GM13977 (cell line): ENCODE data around the gene STOML1.

Experiments used
- DNase-seq: peaks from one replicate; pipeline ENCODE4 v3.0.0; 2012; ENCODE audit warnings: low spot score
- in situ Hi-C: fragments of 300-500 bp; cut with MboI; formaldehyde crosslinking; loops from one replicate; pipeline ENCODE4 v1.12.0; 2022; ENCODE audit warnings: low sequenced_read_pairs, low pct_unique_long_range_greater_than_20kb, mixed read lengths, inconsistent platforms; ENCODE audit not compliant: unreplicated experiment
- TF ChIP-seq, protein P1 (sequence below): IDR thresholded peaks from 2 replicates; pipeline ENCODE4 v1.5.1; 2012; ENCODE audit warnings: mild to moderate bottlenecking, control low read depth; ENCODE audit not compliant: insufficient read depth; ENCODE audit errors: extremely low read depth, missing control alignments

The STOML1 gene

DNA sequence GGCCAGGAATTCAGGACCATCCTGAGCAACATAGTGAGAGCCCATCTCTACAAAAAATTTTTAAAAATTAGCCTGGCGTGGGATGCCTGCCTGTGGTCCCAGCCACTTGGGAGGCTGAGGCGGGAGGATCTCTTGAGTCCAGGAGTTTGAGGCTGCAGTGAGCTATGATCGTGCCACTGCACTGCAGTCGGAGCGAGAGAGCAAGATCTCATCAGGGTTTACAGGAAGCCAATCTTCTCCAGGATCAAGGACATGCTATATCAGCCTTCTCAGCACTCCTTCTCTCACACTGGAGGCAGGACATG is 451 bp upstream of the STOML1 start:
- in situ Hi-C loops, result no loop called here
- no peak for DNase-seq
- TF ChIP-seq, protein P1, sequence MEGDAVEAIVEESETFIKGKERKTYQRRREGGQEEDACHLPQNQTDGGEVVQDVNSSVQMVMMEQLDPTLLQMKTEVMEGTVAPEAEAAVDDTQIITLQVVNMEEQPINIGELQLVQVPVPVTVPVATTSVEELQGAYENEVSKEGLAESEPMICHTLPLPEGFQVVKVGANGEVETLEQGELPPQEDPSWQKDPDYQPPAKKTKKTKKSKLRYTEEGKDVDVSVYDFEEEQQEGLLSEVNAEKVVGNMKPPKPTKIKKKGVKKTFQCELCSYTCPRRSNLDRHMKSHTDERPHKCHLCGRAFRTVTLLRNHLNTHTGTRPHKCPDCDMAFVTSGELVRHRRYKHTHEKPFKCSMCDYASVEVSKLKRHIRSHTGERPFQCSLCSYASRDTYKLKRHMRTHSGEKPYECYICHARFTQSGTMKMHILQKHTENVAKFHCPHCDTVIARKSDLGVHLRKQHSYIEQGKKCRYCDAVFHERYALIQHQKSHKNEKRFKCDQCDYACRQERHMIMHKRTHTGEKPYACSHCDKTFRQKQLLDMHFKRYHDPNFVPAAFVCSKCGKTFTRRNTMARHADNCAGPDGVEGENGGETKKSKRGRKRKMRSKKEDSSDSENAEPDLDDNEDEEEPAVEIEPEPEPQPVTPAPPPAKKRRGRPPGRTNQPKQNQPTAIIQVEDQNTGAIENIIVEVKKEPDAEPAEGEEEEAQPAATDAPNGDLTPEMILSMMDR, result no peak

DNA sequence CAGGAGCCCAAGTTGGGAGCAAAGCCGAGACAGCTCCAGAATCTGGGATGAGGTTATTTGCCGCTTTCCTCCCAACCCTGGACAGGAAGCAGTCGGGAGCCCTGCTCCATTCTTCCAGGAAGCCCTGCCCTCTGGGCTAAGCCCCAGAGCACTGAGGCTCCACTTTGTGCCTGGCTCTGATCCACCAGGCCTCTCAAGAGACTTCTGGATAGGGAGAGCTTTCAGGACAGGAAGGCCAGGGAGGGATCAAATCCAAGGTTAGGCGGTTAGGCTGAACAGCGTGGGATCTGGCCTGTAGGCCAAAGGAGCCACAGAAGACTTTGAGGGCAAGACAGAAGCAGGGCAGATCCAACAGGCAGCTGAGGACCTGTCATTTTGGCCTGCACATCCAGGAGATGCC is 835 bp downstream of the STOML1 start:
- TF ChIP-seq, protein P1, result no peak
- no peak for DNase-seq
- in situ Hi-C loops, result no loop called here

DNA sequence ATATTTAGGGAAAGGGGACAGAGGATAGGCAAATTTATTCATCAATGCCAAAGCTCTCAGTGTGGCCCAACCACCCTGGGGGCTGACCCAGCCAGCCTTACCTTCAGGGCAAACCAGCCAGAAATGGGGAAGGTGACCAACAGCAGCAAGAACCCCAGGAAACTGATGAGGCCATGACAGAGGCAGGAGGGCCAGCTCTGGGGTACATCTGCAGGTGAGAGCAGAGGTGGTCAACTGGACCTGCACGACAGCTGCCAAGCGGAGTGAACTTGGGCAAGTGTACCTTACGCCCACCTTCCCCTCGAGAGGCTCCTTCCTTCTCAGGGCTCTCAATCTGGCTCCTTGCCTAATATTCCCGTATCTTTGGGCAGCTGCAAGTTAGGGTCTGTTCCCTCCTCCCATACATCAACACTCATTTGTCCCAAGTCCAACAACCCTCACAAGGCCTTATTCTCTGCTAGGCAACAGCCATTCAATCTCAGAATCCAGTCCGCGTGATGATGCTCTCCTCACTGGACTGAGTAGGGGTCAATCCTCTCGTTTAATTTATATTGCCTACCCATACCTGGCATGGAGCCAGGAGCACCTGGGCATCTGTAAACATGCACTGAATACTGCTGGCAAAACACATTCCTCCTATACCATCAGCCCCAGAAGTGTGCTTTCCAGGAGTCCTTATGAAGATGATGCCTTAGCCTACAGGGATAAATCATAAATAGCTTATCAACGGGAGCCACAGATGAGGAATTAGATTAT is 1.7 kb downstream of the STOML1 start:
- TF ChIP-seq, protein P1, result no peak
- DNase-seq, result no peak
- in situ Hi-C loops, result no loop called here

DNA sequence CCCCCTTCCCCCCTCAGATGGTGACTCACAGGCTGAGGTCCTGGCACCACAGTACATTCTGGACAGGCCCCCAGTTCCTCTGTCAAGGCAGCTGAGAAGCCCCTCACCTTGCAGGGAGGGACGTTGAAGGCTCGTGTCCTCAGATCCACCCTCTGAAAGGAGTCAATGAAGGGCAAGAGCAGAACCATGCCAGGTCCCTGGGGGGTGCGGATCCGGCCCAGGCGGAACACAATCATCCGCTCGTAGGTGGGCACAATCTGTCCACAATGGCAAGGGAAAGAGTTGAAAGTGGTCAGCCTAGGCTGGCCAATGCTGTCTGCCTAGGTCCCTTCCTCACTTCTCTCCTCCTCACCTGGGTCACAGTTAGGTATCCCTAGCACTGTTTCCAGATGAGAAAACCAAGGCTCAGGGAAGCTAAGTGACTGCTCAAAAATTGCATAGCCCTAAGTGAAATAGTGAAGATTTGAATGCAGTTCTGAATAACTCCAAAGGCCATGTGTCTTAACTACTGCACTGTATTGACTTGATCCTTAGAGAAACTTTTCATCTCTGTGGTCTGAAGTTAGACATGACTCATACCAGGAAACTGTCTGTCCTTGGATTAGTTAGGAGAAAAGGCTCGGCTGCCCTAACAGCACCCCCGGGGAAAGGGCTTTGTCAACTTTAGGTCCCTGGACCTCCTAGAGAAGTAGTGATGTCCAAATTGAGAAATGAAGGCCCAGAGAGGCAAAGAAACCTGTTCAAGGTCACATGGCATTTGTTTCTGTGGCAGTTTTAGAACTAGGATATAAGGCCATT is 2.9 kb downstream of the STOML1 start:
- no peak for DNase-seq
- TF ChIP-seq, protein P1, result no peak
- in situ Hi-C loops, result no loop called here

DNA sequence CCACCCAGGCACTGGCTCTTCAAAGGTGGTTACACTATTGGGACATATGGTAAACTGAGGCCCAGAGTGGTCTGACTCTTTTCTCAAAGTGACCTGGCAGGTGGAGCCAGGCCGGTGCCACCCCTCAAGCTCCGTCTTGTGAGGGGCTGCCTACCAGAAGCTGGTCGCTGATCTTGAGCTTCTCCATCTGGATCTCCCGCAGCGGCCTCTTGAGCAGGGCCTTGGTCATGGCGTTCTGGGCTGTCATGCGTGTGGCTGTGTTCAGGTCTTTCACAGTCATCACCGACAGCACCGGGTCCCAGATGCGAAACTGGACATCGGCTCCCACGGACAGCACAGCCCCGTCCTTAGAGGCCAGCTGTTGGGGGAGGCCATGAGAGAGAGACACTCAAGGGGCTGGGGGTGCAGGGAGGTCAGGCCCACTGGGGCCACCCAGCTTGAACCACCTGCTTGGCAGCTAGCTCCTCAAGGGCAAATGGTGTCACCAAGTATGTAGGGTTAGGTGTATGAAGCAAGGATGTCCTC is 3.6 kb downstream of the STOML1 start:
- DNase-seq, result no peak
- in situ Hi-C loops, result no loop called here
- TF ChIP-seq, protein P1, result no peak

DNA sequence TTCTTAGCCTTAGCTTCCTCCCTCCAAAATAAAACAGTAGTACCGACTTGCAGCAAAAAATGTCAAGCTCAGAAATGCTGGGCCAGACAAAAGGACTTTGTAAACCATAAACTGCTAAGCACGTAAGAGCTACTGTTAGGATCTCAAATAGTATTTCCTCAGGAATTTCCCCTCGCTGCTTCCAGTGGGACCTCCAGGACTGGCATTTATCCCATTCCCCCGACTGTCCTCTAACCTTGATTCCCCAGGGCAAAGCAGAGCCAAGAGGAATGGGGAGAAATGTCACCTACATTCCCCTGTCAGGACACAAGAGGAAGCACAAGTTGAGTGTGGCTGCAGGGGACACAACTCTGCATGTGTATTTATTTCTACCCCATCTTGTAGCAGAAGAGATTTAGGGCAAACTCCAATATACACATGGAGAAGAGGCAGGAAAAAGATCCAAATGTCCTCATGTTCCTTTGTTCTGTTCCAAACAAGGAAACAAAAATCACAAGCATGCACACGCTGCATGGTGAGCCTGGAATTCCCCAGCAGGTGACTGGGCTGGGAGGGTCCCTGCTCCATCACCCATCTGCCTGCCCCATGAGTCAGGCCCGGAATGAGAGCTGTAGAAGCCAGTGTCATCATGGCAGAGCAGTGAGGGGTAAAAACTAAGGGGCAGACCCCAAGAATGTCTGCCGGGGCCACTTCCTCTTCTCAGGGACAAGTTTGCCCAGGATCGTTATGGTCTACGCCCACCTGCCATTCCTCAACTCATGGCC is 4.2 kb downstream of the STOML1 start:
- TF ChIP-seq, protein P1, result no peak
- in situ Hi-C loops, result no loop called here
- peak; percentile 60 for DNase-seq
